HG03103 (cell line): ENCODE measurements around the gene CLIC5.

Experiments
- ATAC-seq: cut with Tn5 transposase; IDR thresholded peaks from one replicate; pipeline ENCODE4 v1.9.1; 2021; ENCODE audit warnings: low read depth; ENCODE audit not compliant: unreplicated experiment

CLIC5 gene

GRCh38 chr6:45966797-45967196 lies 48.9 kb downstream of the CLIC5 start:
- no peak for ATAC-seq

DNA sequence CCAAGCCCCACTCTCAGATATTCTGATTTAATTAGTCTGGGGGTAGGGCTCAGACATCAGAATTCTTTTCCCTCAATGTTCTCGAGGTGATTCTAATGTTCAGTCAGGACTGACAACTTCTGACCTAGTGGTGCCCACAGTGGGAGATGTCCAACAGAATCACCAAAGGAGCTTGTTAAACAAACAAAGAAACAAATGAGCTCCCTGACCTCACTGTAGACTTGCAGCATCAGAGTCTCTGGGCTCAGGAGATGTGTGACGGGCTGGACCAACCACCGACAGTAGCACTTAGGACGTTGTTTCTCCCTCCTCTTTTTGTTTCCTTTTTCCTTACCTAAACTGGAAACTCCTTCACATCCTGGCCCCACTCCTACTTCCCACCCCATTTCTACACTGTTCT lies 49.3 kb downstream of the CLIC5 start:
- ATAC-seq, result no peak

- ATAC-seq, result no peak
Measured at GRCh38 chr6:45965792-45966191, 49.9 kb downstream of the CLIC5 start.

DNA sequence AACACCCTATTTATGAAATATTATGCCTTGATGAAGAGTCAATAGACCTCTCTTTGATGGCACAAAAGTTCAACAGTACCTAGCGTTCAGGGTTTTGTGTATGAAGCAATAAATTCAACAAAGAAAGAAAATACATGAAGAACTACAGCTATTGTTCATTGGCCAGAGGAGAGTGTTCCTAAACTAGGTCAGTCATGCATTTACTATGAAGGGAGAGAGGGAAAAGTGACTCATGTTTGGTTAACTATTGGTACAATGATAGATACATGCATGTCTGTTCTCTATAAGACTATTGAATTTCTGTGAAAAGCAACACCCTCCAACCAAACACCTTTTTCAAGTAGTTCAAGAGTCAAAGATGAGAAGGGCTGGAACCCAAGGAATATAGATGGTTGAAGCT lies 50.7 kb downstream of the CLIC5 start:
- no peak for ATAC-seq

DNA sequence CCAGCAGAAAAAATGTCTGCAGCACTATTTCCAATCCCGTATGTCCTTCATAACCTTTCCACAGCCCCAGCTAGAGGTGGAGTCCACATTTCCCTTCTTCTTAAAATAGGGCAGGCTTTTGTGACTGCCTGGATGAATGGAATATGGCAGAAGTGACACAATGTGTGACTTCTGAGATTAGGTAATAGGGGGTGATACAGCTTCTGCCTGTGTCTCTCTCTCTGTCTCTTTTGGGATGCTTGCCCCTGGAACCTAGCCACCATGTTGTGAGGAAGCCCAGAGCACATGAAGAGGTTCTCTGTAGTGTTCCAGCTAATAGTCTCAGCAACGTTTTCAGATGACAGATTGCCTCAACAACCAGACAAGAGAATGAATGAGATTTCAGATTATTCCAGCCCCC lies 51.4 kb downstream of the CLIC5 start:
- ATAC-seq, result no peak

- ATAC-seq, result no peak
Measured at GRCh38 chr6:45963896-45964295, 51.8 kb downstream of the CLIC5 start.

DNA sequence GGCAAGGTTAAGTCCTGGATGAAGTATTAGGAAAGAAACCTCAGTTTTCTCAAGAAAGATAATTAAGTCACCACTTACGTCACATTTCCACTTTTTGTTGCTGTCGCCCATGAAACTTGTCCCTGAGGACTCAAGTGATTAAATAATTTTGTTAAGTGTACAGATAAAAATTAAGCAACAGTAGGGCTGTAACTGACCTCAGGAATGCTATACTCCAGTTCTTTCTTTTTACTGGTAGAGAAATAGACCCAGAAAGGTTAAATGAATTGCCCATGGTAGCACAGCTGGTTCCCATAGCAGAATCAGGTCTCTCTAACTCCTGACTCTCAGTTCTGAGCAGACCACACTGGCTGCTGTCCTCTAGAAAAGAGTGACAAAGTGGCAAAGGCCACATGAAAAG lies 54.5 kb downstream of the CLIC5 start:
- no peak for ATAC-seq

DNA sequence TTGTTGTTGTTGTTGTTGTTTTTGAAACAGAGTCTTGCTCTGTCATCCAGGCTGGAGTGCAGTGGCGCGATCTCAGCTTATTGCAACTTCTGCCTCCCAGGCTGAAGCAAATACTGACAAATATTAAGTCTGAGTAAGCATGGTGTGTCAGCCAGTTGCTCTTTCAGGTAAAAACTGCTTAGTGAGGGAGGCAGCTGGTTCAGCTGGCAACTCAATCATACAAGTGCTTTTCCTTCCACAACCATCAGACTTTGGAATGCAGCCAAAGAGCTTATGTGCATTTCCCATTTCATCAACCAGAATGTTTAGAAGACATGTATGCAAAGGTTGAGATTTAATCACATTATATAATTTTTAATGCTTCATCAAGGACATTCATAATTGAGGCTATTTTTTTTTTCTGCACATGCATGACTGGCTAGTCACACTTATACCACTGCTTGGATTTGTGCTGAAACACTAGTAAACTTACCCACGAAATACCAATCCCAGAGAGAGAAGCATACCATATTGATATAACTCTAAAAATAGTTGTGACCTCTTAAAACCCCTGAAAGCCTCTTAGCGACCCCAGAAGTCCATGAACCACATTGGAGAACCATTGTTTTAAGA lies 56.0 kb downstream of the CLIC5 start:
- ATAC-seq, result no peak

DNA sequence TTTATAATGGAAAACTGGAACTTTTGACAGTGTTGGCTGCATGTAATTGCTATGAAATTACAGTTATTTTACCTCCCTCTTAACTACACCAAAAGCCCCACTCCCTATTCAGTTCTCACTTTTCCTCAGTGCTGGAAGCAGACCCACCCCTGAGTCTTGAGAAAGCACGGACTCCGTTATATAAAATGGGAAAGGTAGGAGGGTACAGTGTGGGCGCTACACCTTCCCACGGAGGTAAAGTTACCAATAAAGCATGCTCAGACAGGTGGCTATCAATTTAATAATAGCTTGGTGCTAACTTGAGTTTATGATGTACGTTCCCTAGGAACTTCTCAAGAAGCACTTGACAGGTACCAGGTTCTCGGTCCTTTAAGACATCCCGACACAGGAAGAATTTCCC lies 59.0 kb downstream of the CLIC5 start:
- ATAC-seq, result no peak

- no peak for ATAC-seq
Measured at GRCh38 chr6:45956176-45956575, 59.5 kb downstream of the CLIC5 start.

DNA sequence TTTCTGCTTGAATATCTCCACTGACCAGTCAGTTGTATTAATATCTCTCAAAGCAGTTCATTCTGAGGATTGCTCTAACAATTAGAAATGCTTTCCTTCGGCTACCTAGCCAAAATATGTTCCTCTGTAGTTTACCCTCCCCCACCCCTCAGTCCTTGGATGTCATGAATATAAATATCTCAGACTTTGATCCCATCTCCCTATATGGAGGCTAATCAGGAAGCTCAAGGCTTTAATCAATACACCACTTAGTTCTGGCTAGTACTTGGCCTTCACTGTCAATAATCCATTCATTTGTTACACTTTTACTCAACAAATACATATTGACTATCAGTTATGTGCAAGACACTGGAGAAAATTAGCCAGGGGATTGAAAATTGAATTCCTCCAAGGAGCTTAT lies 60.1 kb downstream of the CLIC5 start:
- no peak for ATAC-seq

DNA sequence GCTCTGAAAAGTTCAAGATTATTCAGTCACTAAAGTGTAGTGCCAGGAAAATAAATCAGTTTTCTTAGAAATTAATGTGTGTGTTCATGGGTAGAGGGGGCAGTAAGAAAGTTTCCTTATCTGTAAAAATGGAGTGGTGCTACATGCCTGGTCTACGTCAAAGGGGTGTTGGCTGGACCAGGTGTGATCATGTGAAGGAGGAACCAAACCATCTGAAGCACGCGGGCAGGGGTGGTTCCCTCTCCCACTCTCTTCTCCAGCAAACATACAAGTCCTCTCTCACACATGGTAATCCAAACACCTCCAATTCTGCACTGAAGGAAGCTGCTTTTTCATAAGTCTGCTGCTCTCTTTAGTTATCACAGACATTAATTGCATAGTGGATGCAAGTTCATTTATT lies 63.1 kb downstream of the CLIC5 start:
- no peak for ATAC-seq

GRCh38 chr6:45952168-45952529 lies 63.5 kb downstream of the CLIC5 start:
- no peak for ATAC-seq

- no peak for ATAC-seq
Measured at GRCh38 chr6:45951321-45952167, 64.1 kb downstream of the CLIC5 start.

DNA sequence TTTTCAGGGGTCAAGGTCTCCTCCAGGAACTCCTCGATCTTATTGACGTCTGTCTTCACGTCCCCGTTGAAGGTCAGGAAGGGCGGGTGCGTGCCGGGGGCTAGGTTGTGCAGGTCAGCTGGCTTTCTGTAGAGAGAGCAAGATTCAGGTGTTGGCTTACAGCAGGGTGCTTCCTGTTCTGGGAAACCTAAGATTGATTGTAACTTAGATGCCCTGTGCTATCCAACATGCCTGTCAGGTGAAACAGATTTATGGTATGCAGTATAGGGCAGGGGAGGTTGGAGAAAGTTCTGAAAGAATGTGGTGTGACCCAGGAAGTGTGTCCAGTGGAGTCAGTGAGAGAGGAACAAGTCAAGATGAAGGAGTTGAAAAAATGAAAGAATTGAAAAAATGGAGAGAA lies 66.4 kb downstream of the CLIC5 start:
- ATAC-seq, result no peak

DNA sequence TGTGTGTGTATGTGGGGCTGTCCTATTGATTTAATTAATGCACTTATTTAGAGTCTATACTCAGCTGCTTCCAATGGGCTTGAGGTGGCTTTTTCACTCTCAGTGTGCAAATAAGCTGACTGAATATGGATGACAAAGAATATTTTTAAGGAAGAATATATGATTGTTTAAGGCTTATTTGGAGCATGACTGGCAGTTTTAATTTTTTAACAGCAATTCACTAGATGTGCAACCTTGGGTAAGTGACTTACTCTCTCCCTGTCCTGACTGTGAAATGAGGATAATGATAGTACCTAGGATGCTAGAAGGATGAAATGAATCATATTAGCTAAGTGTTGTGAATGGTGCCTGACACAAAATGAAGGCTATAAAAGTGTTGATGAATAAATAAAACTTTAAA lies 67.9 kb downstream of the CLIC5 start:
- ATAC-seq, result no peak

GRCh38 chr6:45946887-45947286 lies 68.8 kb downstream of the CLIC5 start:
- ATAC-seq, result no peak

DNA sequence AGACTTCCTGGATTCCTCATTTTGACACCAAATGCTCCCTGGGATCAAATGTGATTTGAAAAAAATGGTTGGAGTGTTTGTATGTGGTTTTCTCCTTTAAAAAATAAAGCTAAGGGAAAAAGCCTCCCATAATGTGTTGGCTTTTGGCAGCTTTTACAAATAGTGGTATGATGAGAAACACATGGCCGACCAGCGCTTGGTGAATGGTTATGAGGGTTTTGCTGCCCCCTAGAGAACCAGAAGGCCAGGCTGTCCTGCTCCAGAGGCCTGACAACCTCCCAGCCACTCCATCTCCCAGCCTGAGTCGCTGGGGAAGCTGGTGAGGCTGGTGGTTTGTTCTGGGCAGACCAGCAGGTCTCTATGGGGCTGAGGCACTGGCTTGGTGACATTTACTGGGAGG lies 69.3 kb downstream of the CLIC5 start:
- no peak for ATAC-seq

DNA sequence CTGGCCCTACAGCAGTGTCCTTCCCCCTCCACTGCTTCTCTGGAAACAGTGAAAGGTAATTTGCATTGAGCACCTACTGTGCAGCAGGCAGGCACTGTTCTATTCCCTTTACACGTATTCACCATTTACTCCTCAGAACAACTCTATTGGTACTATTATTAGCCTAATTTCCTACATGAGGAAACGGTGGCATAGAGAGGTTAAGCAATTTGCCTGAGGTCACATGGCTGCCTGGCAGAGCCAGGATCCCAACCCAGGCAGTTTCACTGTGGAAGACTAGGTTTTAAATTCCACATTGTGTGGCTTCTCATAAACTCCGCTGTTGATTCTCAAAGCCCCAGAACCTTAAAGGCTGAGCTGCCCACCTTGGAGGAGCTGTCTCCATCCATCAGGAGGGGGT lies 72.7 kb downstream of the CLIC5 start:
- ATAC-seq, result no peak

DNA sequence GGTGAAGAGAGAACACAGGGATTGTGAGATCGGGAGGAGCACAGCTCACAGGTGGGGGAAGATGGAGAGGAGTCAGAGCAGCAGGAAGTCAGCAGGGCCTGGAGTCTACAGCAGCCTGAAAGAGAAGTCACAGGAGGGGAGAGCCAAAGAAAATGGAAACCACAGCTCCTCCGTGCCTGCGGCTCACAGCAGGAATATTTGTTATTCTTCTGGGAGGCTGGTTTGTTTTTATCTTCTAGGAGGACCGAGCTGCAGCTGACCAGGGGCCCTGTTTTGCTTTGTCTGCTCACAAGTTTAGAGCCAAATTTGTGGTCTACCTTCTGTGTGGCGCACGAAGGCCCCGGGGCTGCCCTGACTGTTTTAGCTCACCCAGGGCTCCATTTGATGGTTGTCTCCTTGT lies 81.8 kb downstream of the CLIC5 start:
- no peak for ATAC-seq

DNA sequence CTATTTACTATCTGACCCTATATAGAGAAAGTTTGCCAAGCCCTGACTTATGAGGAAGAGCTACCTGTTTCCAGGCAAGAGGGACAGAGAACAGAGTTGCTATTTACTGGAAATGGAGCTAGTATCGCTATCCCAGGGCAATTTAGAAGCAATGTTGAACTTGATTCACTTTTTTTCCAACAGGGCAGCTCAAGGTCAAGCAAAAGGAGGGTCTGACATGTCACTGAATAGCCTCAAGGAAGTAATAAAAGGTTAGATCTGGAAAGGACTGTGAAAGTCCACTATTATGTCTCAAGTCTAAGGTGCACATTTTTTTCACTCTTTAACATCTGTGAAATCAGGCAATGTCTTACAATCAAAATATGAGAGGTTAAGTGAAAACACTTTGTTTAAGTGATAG lies 84.4 kb downstream of the CLIC5 start:
- ATAC-seq, result no peak

- no peak for ATAC-seq
Measured at GRCh38 chr6:45930420-45931040, 85.1 kb downstream of the CLIC5 start.
